IPS-NIHi7 (cell line): ENCODE data around the gene AFF3.
"Not testable (repeated sequence)": the region's sequence is repeated elsewhere in the genome, so short reads cannot be mapped to it uniquely, and the experiment has no call there.

ENCODE experiments used
- DNase-seq: peaks from one replicate; pipeline ENCODE4 v3.0.0; 2012; ENCODE audit warnings: mixed read lengths; ENCODE audit errors: extremely low spot score

Gene AFF3

GRCh38 chr2:99753505-99753904 is 388.9 kb downstream of the AFF3 start:
- DNase-seq: no peak

GRCh38 chr2:99748344-99748743 is 394.0 kb downstream of the AFF3 start:
- peak; percentile 42 for DNase-seq

GRCh38 chr2:99747842-99748241 is 394.5 kb downstream of the AFF3 start:
- peak; percentile 19 for DNase-seq

GRCh38 chr2:99743146-99743545 is 399.2 kb downstream of the AFF3 start:
- DNase-seq: no peak

GRCh38 chr2:99737537-99737936 is 404.9 kb downstream of the AFF3 start:
- no peak for DNase-seq

GRCh38 chr2:99735753-99736152 is 406.6 kb downstream of the AFF3 start:
- no peak for DNase-seq

- DNase-seq: not testable (repeated sequence)
Observed at GRCh38 chr2:99735314-99735713, 407.1 kb downstream of the AFF3 start.

- no peak for DNase-seq
Observed at GRCh38 chr2:99734236-99734635, 408.2 kb downstream of the AFF3 start.

GRCh38 chr2:99729104-99730025 is 413.0 kb downstream of the AFF3 start:
- no peak for DNase-seq

- DNase-seq: no peak
Observed at GRCh38 chr2:99728166-99728565, 414.2 kb downstream of the AFF3 start.

- no peak for DNase-seq
Observed at GRCh38 chr2:99727199-99727598, 415.2 kb downstream of the AFF3 start.

- no peak for DNase-seq
Observed at GRCh38 chr2:99726691-99727090, 415.7 kb downstream of the AFF3 start.

GRCh38 chr2:99725820-99726219 is 416.6 kb downstream of the AFF3 start:
- DNase-seq: no peak

GRCh38 chr2:99722476-99722875 is 419.9 kb downstream of the AFF3 start:
- DNase-seq: no peak

GRCh38 chr2:99719102-99719501 is 423.3 kb downstream of the AFF3 start:
- no peak for DNase-seq

GRCh38 chr2:99715956-99716355 is 426.4 kb downstream of the AFF3 start:
- DNase-seq: no peak

- DNase-seq: no peak
Observed at GRCh38 chr2:99714349-99714748, 428.0 kb downstream of the AFF3 start.

GRCh38 chr2:99711144-99711543 is 431.2 kb downstream of the AFF3 start:
- DNase-seq: no peak

GRCh38 chr2:99710721-99711120 is 431.7 kb downstream of the AFF3 start:
- DNase-seq: peak; percentile 18

GRCh38 chr2:99709229-99709628 is 433.2 kb downstream of the AFF3 start:
- no peak for DNase-seq

GRCh38 chr2:99708231-99708630 is 434.2 kb downstream of the AFF3 start:
- peak; percentile 27 for DNase-seq

GRCh38 chr2:99707592-99707991 is 434.8 kb downstream of the AFF3 start:
- no peak for DNase-seq

- DNase-seq: no peak
Observed at GRCh38 chr2:99706735-99707134, 435.7 kb downstream of the AFF3 start.

GRCh38 chr2:99701503-99701902 is 440.9 kb downstream of the AFF3 start:
- no peak for DNase-seq
